Calu3 (cell line): ENCODE data around the gene CRTC1. TPM values are rescaled to one million over a fixed set of nuclear protein-coding genes. Genes with fewer than 3 reads are reported as not detected.

Experiments
- BruUV-seq: library from RNA; stranded (reverse); fragments of 400-500 nt; replicated peaks from 2 replicates; lab custom pipeline; 2021; lab: Mats Ljungman, UMichigan
- CTCF ChIA-PET: fragments of 300-600 bp; sonication (Branson Sonifier 250); formaldehyde crosslinking; loops from one replicate; lab custom pipeline; 2022; ENCODE audit warnings: antibody characterized with exemption; lab: Charles Lee
- DNase-seq: peaks from one replicate; pipeline ENCODE4 v3.0.0; 2022
- H3K27ac Mint-ChIP-seq: one replicate; pipeline ENCODE4 v1.8.0; 2022; ENCODE audit warnings: mixed read lengths; ENCODE audit not compliant: unreplicated experiment
- H3K27me3 Mint-ChIP-seq: one replicate; pipeline ENCODE4 v1.8.0; 2022; ENCODE audit warnings: mixed read lengths; ENCODE audit not compliant: unreplicated experiment
- H3K36me3 Mint-ChIP-seq: one replicate; pipeline ENCODE4 v1.8.0; 2022; ENCODE audit warnings: mild to moderate bottlenecking, moderate library complexity, mixed read lengths; ENCODE audit not compliant: insufficient read depth, unreplicated experiment
- H3K4me1 Mint-ChIP-seq: one replicate; pipeline ENCODE4 v1.8.0; 2022; ENCODE audit warnings: mild to moderate bottlenecking, low read depth, mixed read lengths; ENCODE audit not compliant: unreplicated experiment
- H3K4me3 Mint-ChIP-seq: one replicate; pipeline ENCODE4 v1.8.0; 2022; ENCODE audit warnings: mild to moderate bottlenecking, low read depth, moderate library complexity, mixed read lengths; ENCODE audit not compliant: unreplicated experiment
- H3K9me3 Mint-ChIP-seq: one replicate; pipeline ENCODE4 v1.8.0; 2022; ENCODE audit warnings: low read depth, mixed read lengths; ENCODE audit not compliant: unreplicated experiment
- intact Hi-C: fragments of 100-400 bp; cut with micrococcal nuclease; formaldehyde crosslinking; loops from one replicate; pipeline ENCODE4 v1.10.0; 2022; ENCODE audit not compliant: unreplicated experiment
- total RNA-seq: library from RNA; stranded (reverse); gene quantifications from 2 replicates; pipeline ENCODE4 v1.2.3, GENCODE V29; 2022
- TF ChIP-seq, protein P1 (sequence below): fragments of 200-600 bp; IDR thresholded peaks from one replicate; pipeline ENCODE4 v1.8.0; 2022; ENCODE audit warnings: antibody characterized with exemption; ENCODE audit not compliant: unreplicated experiment

Gene CRTC1
- total RNA-seq, 1 experiment from 2014 or later = 8.5 TPM

- no peak overlapping the region for H3K4me3 Mint-ChIP-seq
- DNase-seq = no peak
- CTCF ChIA-PET = no interaction called here
- BruUV-seq = no TSS peak
- intact Hi-C loops = no loop called here
- no peaks in the 10 kb centered on the region for H3K4me1 Mint-ChIP-seq
- peaks cover 6% of the 10 kb centered on the region for H3K36me3 Mint-ChIP-seq
- no peak overlapping the region for H3K27ac Mint-ChIP-seq
- TF ChIP-seq, protein P1, sequence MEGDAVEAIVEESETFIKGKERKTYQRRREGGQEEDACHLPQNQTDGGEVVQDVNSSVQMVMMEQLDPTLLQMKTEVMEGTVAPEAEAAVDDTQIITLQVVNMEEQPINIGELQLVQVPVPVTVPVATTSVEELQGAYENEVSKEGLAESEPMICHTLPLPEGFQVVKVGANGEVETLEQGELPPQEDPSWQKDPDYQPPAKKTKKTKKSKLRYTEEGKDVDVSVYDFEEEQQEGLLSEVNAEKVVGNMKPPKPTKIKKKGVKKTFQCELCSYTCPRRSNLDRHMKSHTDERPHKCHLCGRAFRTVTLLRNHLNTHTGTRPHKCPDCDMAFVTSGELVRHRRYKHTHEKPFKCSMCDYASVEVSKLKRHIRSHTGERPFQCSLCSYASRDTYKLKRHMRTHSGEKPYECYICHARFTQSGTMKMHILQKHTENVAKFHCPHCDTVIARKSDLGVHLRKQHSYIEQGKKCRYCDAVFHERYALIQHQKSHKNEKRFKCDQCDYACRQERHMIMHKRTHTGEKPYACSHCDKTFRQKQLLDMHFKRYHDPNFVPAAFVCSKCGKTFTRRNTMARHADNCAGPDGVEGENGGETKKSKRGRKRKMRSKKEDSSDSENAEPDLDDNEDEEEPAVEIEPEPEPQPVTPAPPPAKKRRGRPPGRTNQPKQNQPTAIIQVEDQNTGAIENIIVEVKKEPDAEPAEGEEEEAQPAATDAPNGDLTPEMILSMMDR = no peak
- H3K9me3 Mint-ChIP-seq = no peaks in the 10 kb centered on the region
- no peaks in the 10 kb centered on the region for H3K27me3 Mint-ChIP-seq
Observed at GRCh38 chr19:18666784-18667183, 16.7 kb upstream of the CRTC1 start.

DNA sequence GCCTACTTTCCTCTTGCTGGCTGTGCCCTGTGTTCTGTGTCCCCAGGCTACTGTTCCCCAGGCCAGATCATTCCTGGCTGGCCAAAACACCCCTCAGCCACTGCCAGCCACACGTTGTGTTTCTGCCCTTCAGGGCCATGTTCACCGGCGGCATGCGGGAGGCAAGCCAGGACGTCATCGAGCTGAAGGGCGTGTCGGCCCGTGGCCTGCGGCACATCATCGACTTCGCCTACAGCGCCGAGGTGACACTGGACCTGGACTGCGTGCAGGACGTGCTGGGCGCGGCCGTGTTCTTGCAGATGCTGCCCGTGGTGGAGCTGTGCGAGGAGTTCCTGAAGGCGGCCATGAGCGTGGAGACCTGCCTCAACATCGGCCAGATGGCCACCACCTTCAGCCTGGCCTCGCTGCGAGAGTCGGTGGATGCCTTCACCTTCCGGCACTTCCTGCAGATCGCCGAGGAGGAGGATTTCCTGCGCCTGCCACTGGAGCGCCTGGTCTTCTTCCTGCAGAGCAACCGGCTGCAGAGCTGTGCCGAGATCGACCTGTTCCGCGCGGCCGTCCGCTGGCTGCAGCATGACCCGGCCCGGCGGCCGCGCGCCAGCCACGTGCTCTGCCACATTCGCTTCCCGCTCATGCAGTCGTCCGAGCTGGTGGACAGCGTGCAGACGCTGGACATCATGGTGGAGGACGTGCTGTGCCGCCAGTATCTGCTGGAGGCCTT, 15.8 kb upstream of the CRTC1 start:
- no peaks in the 10 kb centered on the region for H3K27me3 Mint-ChIP-seq
- CTCF ChIA-PET = no interaction called here
- H3K27ac Mint-ChIP-seq = no peak overlapping the region
- no peak for DNase-seq
- H3K9me3 Mint-ChIP-seq = no peaks in the 10 kb centered on the region
- H3K36me3 Mint-ChIP-seq = peaks cover 6% of the 10 kb centered on the region
- TF ChIP-seq, protein P1 = no peak
- intact Hi-C loops = no loop called here
- no TSS peak for BruUV-seq
- no peaks in the 10 kb centered on the region for H3K4me1 Mint-ChIP-seq
- no peak overlapping the region for H3K4me3 Mint-ChIP-seq

DNA sequence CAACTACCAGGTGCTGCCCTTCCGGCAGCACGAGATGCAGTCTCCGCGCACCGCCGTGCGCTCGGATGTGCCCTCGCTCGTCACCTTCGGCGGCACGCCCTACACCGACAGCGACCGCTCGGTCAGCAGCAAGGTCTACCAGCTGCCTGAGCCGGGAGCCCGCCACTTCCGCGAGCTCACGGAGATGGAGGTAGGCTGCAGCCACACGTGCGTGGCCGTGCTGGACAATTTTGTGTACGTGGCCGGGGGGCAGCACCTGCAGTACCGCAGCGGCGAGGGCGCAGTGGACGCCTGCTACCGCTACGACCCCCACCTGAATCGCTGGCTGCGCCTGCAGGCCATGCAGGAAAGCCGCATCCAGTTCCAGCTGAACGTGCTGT, 15.2 kb upstream of the CRTC1 start:
- no peaks in the 10 kb centered on the region for H3K27me3 Mint-ChIP-seq

DNA sequence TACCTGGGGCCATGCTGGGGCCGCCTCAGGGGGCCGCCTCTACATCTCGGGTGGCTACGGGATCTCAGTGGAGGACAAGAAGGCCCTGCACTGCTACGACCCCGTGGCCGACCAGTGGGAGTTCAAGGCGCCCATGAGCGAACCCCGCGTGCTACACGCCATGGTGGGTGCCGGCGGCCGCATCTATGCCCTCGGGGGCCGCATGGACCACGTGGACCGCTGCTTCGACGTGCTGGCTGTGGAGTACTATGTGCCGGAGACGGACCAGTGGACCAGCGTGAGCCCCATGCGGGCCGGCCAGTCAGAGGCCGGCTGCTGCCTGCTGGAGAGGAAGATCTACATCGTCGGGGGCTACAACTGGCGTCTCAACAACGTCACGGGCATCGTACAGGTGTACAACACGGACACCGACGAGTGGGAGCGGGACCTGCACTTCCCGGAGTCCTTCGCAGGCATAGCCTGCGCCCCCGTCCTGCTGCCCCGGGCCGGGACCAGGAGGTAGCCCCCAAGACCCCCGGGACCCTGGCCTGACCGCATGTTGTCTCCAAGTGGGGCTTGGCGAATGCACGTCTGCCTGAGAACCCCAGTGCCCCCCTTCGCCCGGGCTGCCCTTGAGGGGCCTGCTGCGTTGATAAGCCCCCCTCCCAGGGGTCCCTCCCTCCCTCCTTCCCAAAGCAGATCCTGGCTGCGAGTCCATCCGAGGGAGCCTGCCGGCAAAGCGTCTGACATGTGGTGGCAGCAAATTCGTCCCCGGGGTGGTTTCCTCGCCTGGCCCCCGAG, 14.5 kb upstream of the CRTC1 start:
- no TSS peak for BruUV-seq
- no peaks in the 10 kb centered on the region for H3K9me3 Mint-ChIP-seq
- H3K4me1 Mint-ChIP-seq = no peaks in the 10 kb centered on the region
- no peak overlapping the region for H3K27ac Mint-ChIP-seq
- intact Hi-C loops = no loop called here
- peaks cover 6% of the 10 kb centered on the region for H3K36me3 Mint-ChIP-seq
- H3K27me3 Mint-ChIP-seq = no peaks in the 10 kb centered on the region
- TF ChIP-seq, protein P1 = no peak
- no peak overlapping the region for H3K4me3 Mint-ChIP-seq
- no peak for DNase-seq
- CTCF ChIA-PET = no interaction called here

More for the DNA sequence above, 15.2 kb upstream of the CRTC1 start:
- no TSS peak for BruUV-seq
- H3K27ac Mint-ChIP-seq = no peak overlapping the region
- intact Hi-C loops = no loop called here
- H3K4me3 Mint-ChIP-seq = no peak overlapping the region
- TF ChIP-seq, protein P1 = no peak
- no peaks in the 10 kb centered on the region for H3K4me1 Mint-ChIP-seq
- no peaks in the 10 kb centered on the region for H3K9me3 Mint-ChIP-seq
- CTCF ChIA-PET = no interaction called here
- peaks cover 6% of the 10 kb centered on the region for H3K36me3 Mint-ChIP-seq
- no peak for DNase-seq
